Activated naive CD8-positive, alpha-beta T cell treated with anti-CD3 and anti-CD28 coated beads, Interleukin-2, amount 10 ng/mL, durations not matched to agents 7 days and 5 days (primary cell): ENCODE measurements around the gene CCDC158. TPM values are rescaled to one million over a fixed set of nuclear protein-coding genes. Genes with fewer than 3 reads are reported as not detected.
"Not testable (repeated sequence)": the region's sequence is repeated elsewhere in the genome, so short reads cannot be mapped to it uniquely, and the experiment has no call there.

Source experiments
- ATAC-seq: fragments of 150-1000 bp; cut with Tn5 transposase; one replicate; pipeline ENCODE4 v1.10.0; 2021; ENCODE audit warnings: low read depth, moderate library complexity
- POLR2A ChIA-PET: fragments of 350-600 bp; sonication (Branson Sonifier 250); formaldehyde crosslinking; loops from one replicate; lab custom pipeline; 2021; ENCODE audit warnings: antibody characterized with exemption; lab: Charles Lee
- DNase-seq: peaks from one replicate; pipeline ENCODE4 v3.0.0; 2021
- H3K27ac Mint-ChIP-seq: one replicate; pipeline ENCODE4 v1.8.0; 2022; ENCODE audit warnings: mild to moderate bottlenecking, mixed read lengths
- H3K27me3 Mint-ChIP-seq: one replicate; pipeline ENCODE4 v1.8.0; 2022; ENCODE audit warnings: mild to moderate bottlenecking, moderate library complexity, mixed read lengths
- H3K36me3 Mint-ChIP-seq: one replicate; pipeline ENCODE4 v1.8.0; 2021; ENCODE audit warnings: mild to moderate bottlenecking, mixed read lengths
- H3K4me1 Mint-ChIP-seq: one replicate; pipeline ENCODE4 v1.8.0; 2021; ENCODE audit warnings: mixed read lengths
- H3K4me3 Mint-ChIP-seq: one replicate; pipeline ENCODE4 v1.8.0; 2022; ENCODE audit warnings: mild to moderate bottlenecking, moderate library complexity, mixed read lengths
- H3K9me3 Mint-ChIP-seq: one replicate; pipeline ENCODE4 v1.8.0; 2021; ENCODE audit warnings: mixed read lengths
- total RNA-seq, 2 experiments: library from RNA; stranded (reverse); gene quantifications; one replicate each; pipeline ENCODE4 v1.2.3, GENCODE V29; 2021

CCDC158 gene
- total RNA-seq, 2 experiments from 2014 or later = not detected

DNA sequence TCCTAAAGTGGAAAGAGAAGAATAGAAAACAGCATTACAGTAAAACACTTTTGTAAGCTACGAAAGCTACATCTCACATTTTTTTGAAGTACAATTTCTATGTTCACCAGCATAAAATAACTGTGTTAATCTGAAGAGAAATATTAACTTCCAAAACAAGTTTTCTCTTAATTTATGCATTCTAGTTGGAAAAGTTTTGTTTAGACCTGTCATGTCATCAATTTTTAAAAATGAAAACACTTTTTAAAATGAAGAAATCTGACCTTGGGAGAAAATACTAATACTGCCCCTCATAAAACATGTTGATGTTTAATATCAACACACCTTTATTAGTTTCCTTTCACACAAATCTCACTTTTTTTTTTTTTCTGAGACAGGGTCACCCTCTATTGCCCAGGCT, 45.2 kb downstream of the CCDC158 start:
- peaks cover 2% of the 10 kb centered on the region for H3K4me1 Mint-ChIP-seq
- no peaks in the 10 kb centered on the region for H3K36me3 Mint-ChIP-seq
- DNase-seq = no peak
- no peak overlapping the region for H3K27ac Mint-ChIP-seq
- H3K4me3 Mint-ChIP-seq = no peak overlapping the region
- H3K27me3 Mint-ChIP-seq = peaks cover 5% of the 10 kb centered on the region
- ATAC-seq = no peak
- H3K9me3 Mint-ChIP-seq = no peaks in the 10 kb centered on the region
- POLR2A ChIA-PET = no interaction called here

DNA sequence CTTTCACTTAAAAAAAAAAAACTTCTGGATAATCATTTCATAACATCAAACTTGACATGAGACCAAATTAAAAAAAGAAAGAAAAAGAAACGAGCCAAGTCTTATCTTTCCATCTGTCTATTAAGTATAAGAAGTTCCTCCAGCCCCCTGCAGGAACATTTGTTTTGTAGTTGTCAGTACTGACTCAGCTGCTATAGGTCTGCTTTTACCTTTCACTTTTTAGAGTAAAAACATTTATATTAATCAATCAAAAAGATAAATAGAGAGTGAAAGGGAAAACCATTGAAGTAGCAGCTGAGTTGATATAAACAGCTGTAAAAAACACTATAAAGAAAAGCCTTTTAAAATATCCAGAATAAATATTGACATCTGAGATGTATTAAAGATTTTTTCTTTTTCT, 46.1 kb downstream of the CCDC158 start:
- Mint-ChIP-seq H3K27me3 (peaks cover 5% of the 10 kb centered on the region), H3K4me3 (no peak overlapping the region), H3K27ac (no peak overlapping the region), H3K9me3 (no peaks in the 10 kb centered on the region), H3K4me1 (peaks cover 2% of the 10 kb centered on the region), H3K36me3 (no peaks in the 10 kb centered on the region)
- ATAC-seq (no peak), DNase-seq (no peak)
- POLR2A ChIA-PET = no interaction called here

DNA sequence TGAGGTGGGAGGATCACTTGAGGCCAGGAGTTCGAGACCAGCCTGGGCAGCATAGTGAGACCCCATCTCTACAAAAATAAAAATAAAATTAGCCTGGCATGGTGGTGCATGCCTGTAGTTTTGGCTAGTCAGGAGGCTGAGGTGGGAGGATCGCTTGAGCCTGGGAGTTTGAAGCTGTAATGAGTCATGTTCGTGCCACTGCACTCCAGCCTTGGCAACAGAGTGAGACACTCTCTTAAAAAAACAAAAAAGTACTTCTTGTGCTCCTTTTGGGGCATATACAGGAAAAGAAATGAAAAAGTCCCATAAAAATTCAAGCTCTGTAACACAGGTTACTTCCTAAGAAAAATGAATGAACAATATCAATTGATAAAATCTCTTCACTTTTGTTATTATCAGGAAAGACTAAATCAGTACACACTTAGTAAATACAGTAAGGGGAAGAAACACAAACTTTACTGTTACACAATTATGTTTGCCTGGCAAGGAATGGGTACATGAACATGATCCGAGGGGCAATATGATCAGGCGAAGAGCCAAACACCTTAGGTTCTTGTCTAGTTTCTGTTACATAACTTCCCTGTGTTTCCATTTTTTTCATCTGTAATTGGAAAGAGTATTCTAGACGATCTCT, 46.9 kb downstream of the CCDC158 start:
- H3K4me1 Mint-ChIP-seq = peaks cover 2% of the 10 kb centered on the region
- peaks cover 5% of the 10 kb centered on the region for H3K27me3 Mint-ChIP-seq
- no peaks in the 10 kb centered on the region for H3K36me3 Mint-ChIP-seq
- ATAC-seq (no peak), DNase-seq (no peak)
- no peak overlapping the region for H3K4me3 Mint-ChIP-seq
- POLR2A ChIA-PET = no interaction called here
- no peaks in the 10 kb centered on the region for H3K9me3 Mint-ChIP-seq
- no peak overlapping the region for H3K27ac Mint-ChIP-seq

DNA sequence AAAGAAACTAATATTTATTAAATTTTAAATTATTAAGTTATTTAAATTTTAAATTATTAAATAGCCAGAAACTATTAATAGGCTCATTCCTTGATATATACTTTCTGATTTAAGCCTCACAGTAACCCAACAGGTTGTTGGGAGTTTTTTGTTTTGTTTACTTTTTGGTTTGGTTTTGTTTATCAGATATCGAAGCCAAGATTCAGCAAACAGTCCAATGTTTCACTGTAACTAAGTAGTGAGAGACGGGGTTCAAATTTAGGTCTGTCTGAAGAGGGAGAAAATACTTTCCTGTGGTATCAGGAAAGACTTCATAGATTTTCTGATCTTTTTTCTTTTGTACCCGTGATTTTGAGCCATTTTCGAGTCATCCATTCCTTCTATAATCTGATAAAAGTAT, 54.2 kb downstream of the CCDC158 start:
- DNase-seq (no peak), ATAC-seq (no peak)
- Mint-ChIP-seq H3K27me3 (peaks cover 12% of the 10 kb centered on the region), H3K4me3 (no peak overlapping the region), H3K4me1 (peaks cover 2% of the 10 kb centered on the region), H3K9me3 (no peaks in the 10 kb centered on the region), H3K36me3 (no peaks in the 10 kb centered on the region), H3K27ac (no peak overlapping the region)
- POLR2A ChIA-PET = no interaction called here

DNA sequence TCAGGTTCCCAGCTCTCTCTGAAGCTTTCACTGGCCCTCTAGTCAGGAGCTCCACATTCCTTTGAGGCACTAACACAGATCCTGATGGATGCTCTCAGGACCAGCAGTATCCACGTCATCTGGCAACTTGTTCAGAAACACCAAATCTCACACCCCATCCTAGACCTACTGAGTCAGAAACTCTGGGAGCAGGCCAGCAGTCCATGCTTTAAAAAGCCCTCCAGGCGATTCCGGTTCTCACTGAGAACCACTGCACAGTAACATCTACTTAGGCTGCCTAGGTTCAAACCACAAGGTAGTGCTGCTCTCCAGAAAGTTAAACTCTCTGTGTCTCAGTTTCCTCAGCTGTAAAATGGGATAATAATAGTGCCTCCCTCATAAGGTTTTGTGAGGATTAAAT, 55.3 kb downstream of the CCDC158 start:
- no peaks in the 10 kb centered on the region for H3K36me3 Mint-ChIP-seq
- ATAC-seq (no peak), DNase-seq (no peak)
- POLR2A ChIA-PET = no interaction called here
- peaks cover 2% of the 10 kb centered on the region for H3K9me3 Mint-ChIP-seq
- no peak overlapping the region for H3K4me3 Mint-ChIP-seq
- H3K27me3 Mint-ChIP-seq = peaks cover 12% of the 10 kb centered on the region
- peaks cover 2% of the 10 kb centered on the region for H3K4me1 Mint-ChIP-seq
- H3K27ac Mint-ChIP-seq = no peak overlapping the region

DNA sequence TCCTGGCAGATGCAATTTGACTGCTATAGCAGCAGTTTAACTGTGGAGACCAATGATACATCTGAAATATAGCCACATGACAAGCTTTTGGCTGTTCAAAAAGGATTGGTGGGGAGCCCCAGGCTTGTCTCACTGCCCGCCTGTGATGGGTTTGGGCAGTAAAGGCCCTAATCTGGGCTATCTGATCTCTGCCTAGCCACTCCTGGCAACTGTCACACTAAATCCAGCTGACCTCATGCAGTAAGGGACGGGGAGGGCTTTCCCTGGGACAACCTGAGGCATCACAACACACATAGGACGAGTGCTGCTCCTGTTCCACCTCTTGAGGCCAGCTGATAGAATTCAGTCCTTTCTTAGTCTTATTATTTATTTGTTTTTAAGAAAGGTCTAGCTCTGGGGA, 56.2 kb downstream of the CCDC158 start:
- Mint-ChIP-seq H3K36me3 (no peaks in the 10 kb centered on the region), H3K4me1 (peaks cover 2% of the 10 kb centered on the region), H3K9me3 (peaks cover 2% of the 10 kb centered on the region), H3K4me3 (no peak overlapping the region), H3K27me3 (peaks cover 12% of the 10 kb centered on the region), H3K27ac (no peak overlapping the region)
- POLR2A ChIA-PET = no interaction called here
- ATAC-seq (no peak), DNase-seq (no peak)

DNA sequence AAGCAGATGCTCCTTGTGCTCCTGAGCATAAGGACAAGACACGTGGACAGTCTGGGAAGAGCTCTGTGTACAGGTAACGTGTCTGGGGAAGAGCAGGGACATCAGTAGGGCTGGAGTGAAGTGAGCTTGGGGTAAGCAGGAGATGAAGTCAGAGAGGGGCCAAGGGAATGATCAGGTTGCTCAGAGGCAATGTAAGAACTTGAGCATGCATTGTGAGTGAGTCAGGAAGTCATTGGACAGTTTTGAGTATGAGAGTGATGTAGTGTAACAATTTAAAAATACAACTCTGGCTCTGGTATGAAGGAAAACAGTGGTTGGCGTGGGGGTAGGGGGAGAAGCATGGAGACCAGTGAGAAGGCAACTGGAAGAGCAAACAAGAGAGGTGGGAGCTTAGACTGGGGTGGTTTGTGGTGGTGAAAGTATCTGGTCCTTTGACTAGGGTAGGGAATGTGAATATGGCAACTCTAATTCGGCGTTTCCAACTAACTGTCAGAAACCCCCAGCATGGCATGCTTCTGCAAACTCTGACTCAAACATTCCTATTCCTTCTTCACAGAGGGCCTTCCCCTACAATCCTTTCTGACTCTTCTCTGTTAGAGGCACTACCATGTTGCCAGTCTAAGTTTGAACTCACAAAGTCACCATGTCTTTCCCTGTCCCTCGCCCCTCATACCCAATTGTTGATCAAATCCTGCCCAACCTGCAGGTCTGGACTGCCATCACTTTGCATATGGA, 57.2 kb downstream of the CCDC158 start:
- Mint-ChIP-seq H3K4me3 (no peak overlapping the region), H3K27me3 (peaks cover 10% of the 10 kb centered on the region), H3K36me3 (no peaks in the 10 kb centered on the region), H3K4me1 (peaks cover 3% of the 10 kb centered on the region), H3K9me3 (peaks cover 7% of the 10 kb centered on the region), H3K27ac (no peak overlapping the region)
- no peak for ATAC-seq
- POLR2A ChIA-PET = no interaction called here
- no peak for DNase-seq

DNA sequence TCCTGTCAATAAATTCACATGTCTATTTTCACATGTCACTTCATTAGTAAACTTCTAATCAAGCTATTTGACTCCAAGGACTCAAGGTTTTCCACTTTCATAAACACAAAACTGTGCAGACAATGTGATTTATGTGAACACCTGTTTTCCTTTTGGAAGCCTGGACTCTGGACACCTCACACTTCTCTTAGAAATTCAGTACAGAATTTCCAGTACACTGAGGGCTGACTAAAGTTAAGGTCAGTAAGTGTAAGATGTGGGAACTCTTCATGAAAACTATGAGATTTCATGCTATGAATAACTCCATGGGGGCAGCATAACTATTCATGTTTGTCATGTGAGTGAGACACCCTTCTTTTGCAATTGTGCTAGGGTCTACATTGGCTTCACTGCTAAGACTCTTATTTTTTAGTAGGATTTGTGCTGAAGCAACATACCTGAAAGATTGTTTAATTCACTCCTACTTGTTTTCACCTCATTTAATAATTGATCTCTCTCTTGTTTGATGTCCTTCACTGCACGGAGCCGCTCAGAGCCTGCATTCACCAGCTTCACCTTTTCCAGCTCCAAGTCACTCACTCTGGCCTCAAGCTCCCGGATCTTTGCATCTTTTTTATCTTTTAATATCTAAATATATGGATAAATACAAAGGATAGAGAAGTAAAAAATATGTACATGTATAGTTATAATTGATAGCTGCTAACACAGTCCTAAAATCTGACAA, 59.1 kb downstream of the CCDC158 start:
- POLR2A ChIA-PET = no interaction called here
- Mint-ChIP-seq H3K27ac (no peak overlapping the region), H3K4me3 (no peak overlapping the region), H3K4me1 (peaks cover 3% of the 10 kb centered on the region), H3K36me3 (peaks cover 4% of the 10 kb centered on the region), H3K27me3 (peaks cover 3% of the 10 kb centered on the region), H3K9me3 (peaks cover 16% of the 10 kb centered on the region)
- no peak for ATAC-seq
- no peak for DNase-seq

DNA sequence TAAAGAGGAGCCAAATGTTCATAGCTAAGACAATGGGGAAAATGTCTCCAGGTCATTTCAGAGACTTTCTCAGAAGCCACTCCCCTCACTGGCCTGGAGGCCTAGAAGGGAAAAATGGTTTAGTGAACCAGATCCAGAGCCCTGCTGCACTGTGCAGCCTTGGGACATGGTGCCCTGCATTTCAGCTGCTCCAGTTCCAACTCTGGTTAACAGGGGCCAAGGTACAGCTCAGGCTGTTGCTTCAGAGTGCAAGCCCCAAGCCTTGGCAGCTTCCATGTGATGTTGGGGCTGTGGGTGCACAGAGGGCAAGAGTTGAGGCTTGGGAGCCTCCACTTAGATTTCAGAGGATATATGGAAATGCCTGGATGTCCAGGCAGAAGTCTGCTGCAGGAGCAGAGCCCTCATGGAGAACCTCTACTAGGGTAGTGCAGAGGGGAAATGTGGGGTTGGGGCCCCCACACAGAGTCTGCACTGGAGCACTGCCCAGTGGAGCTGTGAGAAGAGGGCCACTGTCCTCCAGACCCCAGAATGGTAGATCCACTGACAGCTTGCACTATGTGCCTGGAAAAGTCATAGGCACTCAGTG, 61.0 kb downstream of the CCDC158 start:
- H3K27me3 Mint-ChIP-seq, POLR2A ChIA-PET, H3K27ac Mint-ChIP-seq, H3K4me3 Mint-ChIP-seq, DNase-seq, H3K4me1 Mint-ChIP-seq, ATAC-seq, H3K36me3 Mint-ChIP-seq: not testable (repeated sequence)
- H3K9me3 Mint-ChIP-seq = peaks cover 16% of the 10 kb centered on the region

DNA sequence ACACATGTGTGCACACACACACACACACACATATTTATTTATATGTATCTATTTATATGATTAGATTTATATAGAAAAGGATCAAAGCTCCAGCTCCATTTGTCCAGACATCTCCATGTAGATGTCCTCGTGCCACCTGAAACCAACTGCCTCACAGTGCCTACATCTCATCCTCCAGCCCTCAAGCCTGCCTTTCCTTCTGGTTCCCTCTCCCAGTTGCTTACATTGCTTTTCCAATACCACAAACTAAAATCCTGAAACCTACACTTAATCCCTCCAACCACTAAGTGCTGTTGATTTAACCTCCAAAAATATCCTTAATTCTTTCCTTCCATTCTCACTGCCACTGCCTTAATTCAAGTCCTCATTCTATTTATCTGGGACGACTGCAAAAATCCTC, 63.0 kb downstream of the CCDC158 start:
- ATAC-seq (no peak), DNase-seq (no peak)
- Mint-ChIP-seq H3K36me3 (peaks cover 4% of the 10 kb centered on the region), H3K4me1 (peaks cover 11% of the 10 kb centered on the region), H3K9me3 (peaks cover 16% of the 10 kb centered on the region), H3K27me3 (no peaks in the 10 kb centered on the region), H3K27ac (no peak overlapping the region), H3K4me3 (no peak overlapping the region)
- POLR2A ChIA-PET = no interaction called here

DNA sequence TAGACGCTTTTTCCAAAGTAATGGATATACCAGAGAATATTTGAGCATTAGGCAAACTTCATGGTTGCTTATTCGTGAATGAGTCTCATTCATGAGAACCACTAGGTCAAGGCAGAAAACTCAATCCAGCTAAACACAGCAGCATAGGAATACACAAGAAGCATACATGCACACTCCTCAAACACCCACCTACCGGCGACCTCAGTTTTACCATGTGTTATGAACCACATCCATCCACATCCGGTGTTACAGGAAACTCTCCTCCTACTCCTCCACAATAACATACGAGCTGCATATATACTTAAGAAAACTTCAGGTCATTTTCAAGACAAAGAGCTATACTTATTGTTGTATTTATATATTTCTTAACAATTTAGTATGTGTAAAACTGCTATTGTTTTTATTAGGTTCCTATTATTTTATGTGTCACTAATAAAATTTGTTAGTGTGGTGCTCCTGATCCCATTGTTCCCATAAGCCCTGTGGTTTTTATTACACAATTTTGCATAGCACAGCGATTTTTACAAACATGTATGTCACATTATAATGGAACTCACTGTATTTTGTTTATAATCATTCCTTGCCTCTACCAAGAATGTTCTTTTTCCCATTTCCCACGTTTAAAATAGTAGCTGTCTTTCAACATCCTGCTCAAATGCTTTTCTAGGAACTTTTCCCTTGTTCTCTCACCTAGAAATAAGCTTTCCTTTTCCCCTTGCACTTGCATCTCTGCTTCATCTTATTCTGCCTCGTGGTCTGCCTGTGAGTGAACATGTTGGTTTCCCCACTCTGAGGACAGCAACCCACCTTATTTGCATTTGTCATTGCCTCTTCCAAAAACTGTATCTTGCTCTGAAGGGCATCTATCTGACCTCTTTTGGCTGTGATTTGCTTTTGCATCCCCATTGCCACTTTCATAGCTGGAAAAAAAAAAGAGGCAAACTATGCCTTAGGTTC, 66.1 kb downstream of the CCDC158 start:
- peaks cover 4% of the 10 kb centered on the region for H3K36me3 Mint-ChIP-seq
- peak overlapping the region; percentile 51 for H3K4me3 Mint-ChIP-seq
- peak overlapping the region; percentile 61 for H3K27ac Mint-ChIP-seq
- peak; percentile 83 for ATAC-seq
- H3K9me3 Mint-ChIP-seq = peaks cover 14% of the 10 kb centered on the region
- no peak for DNase-seq
- peaks cover 3% of the 10 kb centered on the region for H3K27me3 Mint-ChIP-seq
- H3K4me1 Mint-ChIP-seq = peaks cover 11% of the 10 kb centered on the region
- POLR2A ChIA-PET = no interaction called here

DNA sequence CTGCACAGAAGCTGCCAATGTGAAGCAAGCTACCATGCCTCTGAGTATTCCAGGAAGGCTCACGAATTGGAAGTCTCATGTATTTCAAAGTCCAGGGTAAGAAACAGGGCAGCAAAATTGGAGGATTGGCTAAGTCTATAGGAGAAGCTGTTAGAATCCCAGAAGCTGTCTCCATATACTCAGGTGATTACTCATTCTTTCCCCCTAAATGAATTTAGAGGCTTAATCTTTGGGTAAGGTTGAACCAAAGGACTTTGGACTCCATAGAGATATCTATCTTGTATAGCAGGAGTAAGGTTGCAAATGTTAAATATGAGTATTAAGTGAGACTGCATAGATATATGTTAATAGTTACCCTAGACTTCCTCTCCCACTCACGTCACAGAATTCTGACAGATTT, 78.1 kb downstream of the CCDC158 start:
- DNase-seq = no peak

DNA sequence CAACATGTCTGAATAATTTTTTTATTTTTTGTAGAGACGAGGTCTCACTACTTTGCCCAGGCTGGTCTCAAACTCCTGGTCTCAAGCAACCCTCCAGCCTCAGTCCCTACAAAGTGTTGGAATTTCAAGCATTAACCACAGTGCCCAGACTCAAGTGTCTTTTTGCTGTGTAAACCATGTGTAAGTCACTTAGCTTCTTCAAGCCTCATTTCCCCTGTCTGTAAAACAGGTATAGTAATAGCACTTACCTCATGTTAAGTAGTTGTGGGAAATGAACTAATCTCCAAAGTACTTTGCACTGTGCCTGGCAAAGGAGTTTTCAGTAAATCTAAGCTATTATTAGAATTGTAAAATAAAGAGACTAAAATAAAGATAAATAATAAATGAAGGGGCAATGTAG, 78.8 kb downstream of the CCDC158 start:
- no peak overlapping the region for H3K4me3 Mint-ChIP-seq
- H3K9me3 Mint-ChIP-seq = peaks cover 3% of the 10 kb centered on the region
- peaks cover 4% of the 10 kb centered on the region for H3K27me3 Mint-ChIP-seq
- H3K4me1 Mint-ChIP-seq = no peaks in the 10 kb centered on the region
- no peak overlapping the region for H3K27ac Mint-ChIP-seq
- ATAC-seq (no peak), DNase-seq (no peak)
- POLR2A ChIA-PET = no interaction called here
- H3K36me3 Mint-ChIP-seq = no peaks in the 10 kb centered on the region

More for the DNA sequence above, 78.1 kb downstream of the CCDC158 start:
- H3K27me3 Mint-ChIP-seq = peaks cover 4% of the 10 kb centered on the region
- H3K36me3 Mint-ChIP-seq = no peaks in the 10 kb centered on the region
- no peak overlapping the region for H3K4me3 Mint-ChIP-seq
- ATAC-seq = no peak
- POLR2A ChIA-PET = no interaction called here
- peaks cover 3% of the 10 kb centered on the region for H3K9me3 Mint-ChIP-seq
- no peaks in the 10 kb centered on the region for H3K4me1 Mint-ChIP-seq
- no peak overlapping the region for H3K27ac Mint-ChIP-seq
